CD4-positive, alpha-beta T cell treated with Interferon gamma for 1 hour (primary cell): ENCODE measurements around the gene SLC5A10.

ENCODE experiments used
- DNase-seq: peaks from one replicate; pipeline ENCODE4 v3.0.0-alpha.2; 2020

The SLC5A10 gene

GRCh38 chr17:18965530-18966236, 13.7 kb downstream of the SLC5A10 start:
- no peak for DNase-seq

- no peak for DNase-seq
Measured at GRCh38 chr17:18966831-18967624, 15.1 kb downstream of the SLC5A10 start.

GRCh38 chr17:18967916-18968315, 16.0 kb downstream of the SLC5A10 start:
- no peak for DNase-seq

- no peak for DNase-seq
Measured at GRCh38 chr17:18968345-18968744, 16.4 kb downstream of the SLC5A10 start.

- no peak for DNase-seq
Measured at GRCh38 chr17:18968945-18969887, 17.3 kb downstream of the SLC5A10 start.

DNA sequence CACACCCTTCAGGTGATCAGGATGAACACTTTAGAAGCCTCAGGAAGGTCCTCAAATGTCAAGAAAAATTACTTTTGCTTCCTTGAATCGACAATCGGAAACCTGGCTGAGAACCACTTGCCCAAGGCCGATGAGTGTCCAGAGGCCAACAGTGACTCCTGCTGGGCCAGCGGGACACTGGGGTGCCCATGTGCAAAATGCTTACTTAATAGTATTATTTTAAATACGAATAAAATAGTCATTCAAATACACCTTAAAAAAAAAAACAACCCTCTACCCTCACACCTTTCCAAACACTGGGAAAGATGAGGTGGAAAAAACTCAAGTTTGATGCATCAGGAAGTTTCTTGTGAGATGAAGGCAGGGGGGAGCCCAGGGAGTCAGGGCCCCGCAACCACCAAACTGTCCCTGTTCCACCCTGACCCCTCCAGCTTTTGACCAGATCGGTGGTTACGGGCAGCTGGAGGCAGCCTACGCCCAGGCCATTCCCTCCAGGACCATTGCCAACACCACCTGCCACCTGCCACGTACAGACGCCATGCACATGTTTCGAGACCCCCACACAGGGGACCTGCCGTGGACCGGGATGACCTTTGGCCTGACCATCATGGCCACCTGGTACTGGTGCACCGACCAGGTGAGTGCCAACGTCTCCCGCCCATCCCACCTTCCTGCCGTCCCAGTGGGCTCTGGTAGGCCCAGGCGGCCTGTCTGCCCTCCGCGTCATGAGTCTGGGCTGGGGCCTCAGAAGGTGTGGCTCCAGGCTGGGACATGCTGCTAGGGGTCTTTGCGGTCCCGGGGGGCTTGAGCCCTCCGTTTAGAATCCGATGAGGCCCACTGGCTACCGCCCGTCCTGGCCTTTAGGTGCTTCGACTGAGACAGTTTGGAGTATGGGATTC, 18.9 kb downstream of the SLC5A10 start:
- DNase-seq: no peak

DNA sequence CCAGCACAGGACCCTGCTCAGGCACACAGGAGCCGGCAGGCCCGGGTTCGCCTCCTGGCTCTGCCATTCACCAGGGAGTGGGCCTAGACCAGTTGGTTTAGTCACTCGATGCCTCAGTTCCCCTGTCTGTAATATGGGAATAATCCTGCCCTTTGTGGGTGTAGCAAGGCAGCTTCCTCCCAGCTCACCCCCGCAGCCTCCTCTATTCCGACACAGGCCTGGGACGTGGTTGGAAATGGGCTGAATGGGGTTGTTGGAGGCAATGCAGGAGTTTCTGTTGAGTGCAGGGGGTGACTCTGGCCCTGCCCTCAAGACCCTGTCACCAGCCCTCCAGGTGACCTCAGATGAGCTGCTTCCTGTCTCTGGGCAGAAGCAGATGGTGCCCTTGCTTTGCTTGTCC, 19.8 kb downstream of the SLC5A10 start:
- no peak for DNase-seq

DNA sequence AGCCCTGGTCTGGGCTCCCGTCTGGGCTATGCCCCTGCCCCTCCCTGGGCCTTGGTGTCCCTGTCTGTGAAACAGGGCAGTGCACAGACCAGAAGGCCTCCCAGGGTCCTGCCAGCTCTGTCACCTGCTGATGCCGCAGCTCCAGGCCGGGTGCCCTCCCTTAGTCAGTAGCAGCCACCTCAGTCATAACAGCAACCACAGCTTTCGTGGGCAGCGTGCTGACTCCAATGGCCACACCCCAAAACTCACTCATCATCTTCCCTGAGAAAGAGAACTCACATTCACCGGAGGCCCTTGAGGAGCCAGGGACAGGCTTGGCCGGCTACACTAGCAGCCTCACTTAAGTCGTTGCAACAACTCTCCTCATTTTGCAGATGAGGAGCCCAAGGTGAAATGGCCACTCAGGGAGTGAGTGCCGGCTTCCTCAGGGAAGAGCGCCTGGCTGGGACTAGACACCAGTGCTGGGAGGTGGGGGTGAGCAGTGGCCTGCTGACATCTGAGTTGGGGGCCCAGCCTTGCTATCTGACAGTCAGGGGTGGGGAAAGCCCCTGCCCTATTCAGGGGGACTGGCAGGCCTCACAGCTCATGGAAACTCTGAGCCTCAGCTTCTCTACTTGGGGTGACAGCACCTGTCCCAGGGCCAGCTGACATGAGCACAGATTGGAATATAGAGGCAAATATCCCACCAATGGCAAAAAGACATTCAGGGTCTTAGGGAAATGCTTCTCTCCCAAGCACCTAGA, 22.6 kb downstream of the SLC5A10 start:
- no peak for DNase-seq

- DNase-seq: no peak
Measured at GRCh38 chr17:18975597-18975996, 23.6 kb downstream of the SLC5A10 start.

DNA sequence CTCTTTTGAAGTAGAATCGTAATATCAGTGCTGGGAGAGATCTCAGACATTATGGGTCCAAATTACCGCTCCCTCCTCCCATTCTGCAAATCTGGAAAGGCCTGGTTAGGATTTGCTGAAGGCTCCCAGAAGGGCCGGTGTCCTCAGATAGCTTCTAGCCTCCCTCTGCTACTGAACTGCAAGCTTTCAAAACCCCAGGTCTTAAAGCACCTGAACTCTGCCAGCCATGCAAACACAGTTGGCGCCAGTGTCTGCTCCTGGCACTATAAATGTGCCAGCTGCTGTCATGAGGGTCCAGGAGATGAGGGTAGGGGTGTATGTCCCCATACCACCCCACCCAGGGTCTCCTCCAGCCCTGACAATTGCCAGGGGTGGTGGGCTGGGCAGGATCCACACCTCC, 24.2 kb downstream of the SLC5A10 start:
- no peak for DNase-seq

GRCh38 chr17:18977021-18977420, 25.1 kb downstream of the SLC5A10 start:
- no peak for DNase-seq

DNA sequence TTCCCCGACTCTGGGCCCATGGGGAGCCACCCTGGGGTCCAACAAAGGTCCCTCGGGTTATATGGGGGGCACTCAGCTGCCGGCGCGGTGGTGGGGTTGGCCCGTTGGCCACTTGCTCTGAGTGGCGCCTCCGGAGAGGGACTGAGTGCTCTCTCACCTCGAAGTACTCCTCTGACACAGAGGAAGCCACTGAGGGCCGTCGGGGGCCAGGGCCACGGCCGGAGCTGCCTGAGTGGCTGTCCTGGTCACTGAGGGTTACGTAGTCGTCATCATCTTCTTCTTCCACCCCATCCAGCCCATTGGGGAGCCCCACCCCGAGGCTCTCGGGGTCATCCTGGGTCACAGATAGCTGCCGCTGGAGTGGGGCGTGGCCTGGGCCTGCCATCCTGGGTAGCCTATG, 25.7 kb downstream of the SLC5A10 start:
- DNase-seq: no peak

GRCh38 chr17:18978050-18978449, 26.1 kb downstream of the SLC5A10 start:
- no peak for DNase-seq

- DNase-seq: no peak
Measured at GRCh38 chr17:18978655-18979054, 26.7 kb downstream of the SLC5A10 start.

- no peak for DNase-seq
Measured at GRCh38 chr17:18980682-18981334, 28.8 kb downstream of the SLC5A10 start.

DNA sequence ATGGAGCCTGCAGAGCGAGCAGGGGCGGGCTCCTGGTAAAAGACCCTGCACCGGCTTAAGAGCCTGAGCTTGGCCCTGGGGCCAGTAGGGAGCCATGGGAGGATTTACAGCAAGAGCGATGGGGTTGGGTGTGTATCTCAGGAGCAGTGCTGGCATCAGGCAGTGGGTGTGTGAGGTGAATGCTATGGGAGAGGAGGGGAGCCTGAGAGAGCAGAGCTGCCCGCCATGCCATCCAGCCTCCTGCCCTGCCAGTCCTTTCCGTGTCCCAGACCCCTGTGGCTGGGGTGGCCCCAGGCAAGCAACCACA, 29.3 kb downstream of the SLC5A10 start:
- DNase-seq: no peak

DNA sequence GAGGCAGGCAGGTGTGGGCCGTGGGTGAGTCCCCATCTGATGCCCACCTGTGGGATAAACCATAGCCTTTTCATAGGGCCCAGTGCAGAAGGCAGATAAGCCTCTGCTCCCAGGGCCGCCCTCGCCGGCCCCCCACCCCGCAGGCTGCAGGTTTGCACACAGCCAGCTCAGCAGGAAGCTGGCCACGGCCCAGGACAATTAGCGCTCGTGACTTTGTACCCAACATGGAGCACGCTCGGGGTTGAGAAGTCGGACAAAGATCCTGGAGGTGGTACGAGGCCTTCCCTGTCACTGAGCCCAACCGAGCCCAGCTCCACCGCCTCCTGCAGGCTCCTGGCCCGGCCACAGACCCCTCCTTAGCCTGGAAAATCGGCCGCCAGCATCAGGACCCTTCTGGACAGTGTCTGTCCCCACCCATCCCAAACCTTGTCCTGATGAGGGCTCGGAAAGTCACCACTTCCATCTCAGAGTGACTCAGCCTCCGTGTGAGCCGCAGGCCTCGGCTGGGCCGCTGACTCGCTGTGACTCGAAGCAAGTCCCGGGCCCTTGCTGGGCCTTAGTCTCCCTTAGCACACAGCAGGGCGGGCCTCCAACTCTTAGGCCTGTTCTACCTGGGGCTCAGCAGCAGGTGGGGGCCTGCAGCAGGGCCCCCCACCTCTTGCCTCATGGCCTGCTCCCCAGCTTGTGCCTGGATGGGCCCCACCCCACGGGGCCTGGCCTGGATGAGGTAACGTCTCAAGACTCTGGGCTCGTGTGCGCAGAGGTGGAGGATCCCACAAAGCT, 29.9 kb downstream of the SLC5A10 start:
- DNase-seq: no peak

GRCh38 chr17:18984273-18985114, 32.5 kb downstream of the SLC5A10 start:
- DNase-seq: no peak

DNA sequence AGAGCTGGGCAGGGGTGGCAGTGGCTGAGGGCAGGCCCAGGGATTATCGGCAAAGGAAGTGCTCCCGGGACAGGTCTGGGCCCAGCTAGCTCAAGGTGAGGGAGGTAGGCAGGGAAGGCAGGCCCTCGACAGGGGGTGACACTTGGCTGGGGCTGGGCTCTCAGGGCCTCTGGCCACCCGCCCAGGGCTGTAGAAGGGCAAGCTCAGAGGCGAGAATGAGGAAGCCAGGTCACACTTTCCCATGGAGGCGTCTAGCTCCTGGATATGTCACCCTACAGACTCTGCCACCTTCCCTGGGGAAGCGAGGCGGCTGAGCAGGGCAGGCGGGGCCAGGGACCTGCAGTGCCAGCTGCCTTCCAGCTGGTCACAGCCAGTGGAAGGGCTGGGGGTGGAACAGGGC, 33.5 kb downstream of the SLC5A10 start:
- DNase-seq: no peak
